Measurements from ENCODE around the gene IGSF23. TPM values are rescaled to one million over a fixed set of nuclear protein-coding genes. Genes with fewer than 3 reads are reported as not detected.

Gene IGSF23
- total RNA-seq, 1 experiment from 2014 or later, result not detected

- peaks cover 2 to 4% of the 10 kb centered on the region in 2 experiments for H3K4me1 Mint-ChIP-seq
- DNase-seq, result no peak
- no peaks in the 10 kb centered on the region for H3K79me2 ChIP-seq (ENCODE audit: insufficient read depth, low read length)
- no peaks in the 10 kb centered on the region for H3K23me2 ChIP-seq (ENCODE audit: insufficient read length, low read depth, low read length, poor library complexity, severe bottlenecking)
- H3K79me1 ChIP-seq (ENCODE audit: insufficient read depth, low read depth, low read length, poor library complexity, severe bottlenecking), result no peaks in the 10 kb centered on the region
- H2BK20ac ChIP-seq (ENCODE audit: low read depth, low read length, poor library complexity, severe bottlenecking), result no peak overlapping the region
- H2AFZ ChIP-seq (ENCODE audit: low read length), result no peak overlapping the region
- H3K23ac ChIP-seq (ENCODE audit: insufficient read length, low read depth, low read length), result no peak overlapping the region
- H2BK12ac ChIP-seq (ENCODE audit: insufficient read length, low read depth, low read length), result no peak overlapping the region
- H4K8ac ChIP-seq (replicated peaks; ENCODE audit: insufficient read length, low read depth, low read length), result no peak overlapping the region
- no peaks in the 10 kb centered on the region for H3K9me3 ChIP-seq (ENCODE audit: control insufficient read depth, low read depth, low read length)
- H2AK5ac ChIP-seq (ENCODE audit: insufficient read length, low read length), result no peak overlapping the region
- H3K4me3 Mint-ChIP-seq, result no peak overlapping the region
- no peaks in the 10 kb centered on the region for H3K36me3 Mint-ChIP-seq (ENCODE audit: insufficient read depth in 1 of 3, low read depth in 3 of 3)
- H3K4me1 ChIP-seq (ENCODE audit: insufficient read depth, low read length), result no peaks in the 10 kb centered on the region
- WGBS (ENCODE audit: extremely low coverage, insufficient read length, low lambda C conversion rate), result no CpG with 5 or more reads among the region's 1 CpG
- no peak overlapping the region for H3K9ac ChIP-seq (ENCODE audit: extremely low read depth, insufficient read length, low read length)
- H3K4ac ChIP-seq (ENCODE audit: low read depth, low read length), result no peak overlapping the region
- no peak overlapping the region for H3K27ac Mint-ChIP-seq
- H3K27me3 Mint-ChIP-seq (ENCODE audit: low read depth), result no peaks in the 10 kb centered on the region; the same call in none of the 2 replicates
- H2BK5ac ChIP-seq (ENCODE audit: insufficient read length, low read length), result no peak overlapping the region
- H4K91ac ChIP-seq (ENCODE audit: insufficient read length, low read depth, low read length), result no peak overlapping the region
- H3K27me3 ChIP-seq (ENCODE audit: insufficient read depth, low read length), result no peaks in the 10 kb centered on the region; the same call in 1 of the 2 replicates
- no peak overlapping the region for H2BK120ac ChIP-seq (ENCODE audit: low read depth, low read length, poor library complexity, severe bottlenecking)
- H4K20me1 ChIP-seq (ENCODE audit: control insufficient read depth, insufficient read depth, insufficient read length), result no peaks in the 10 kb centered on the region
- H3K14ac ChIP-seq (ENCODE audit: insufficient read depth, low read length), result no peak overlapping the region
- no peak overlapping the region for H3K4me2 ChIP-seq (ENCODE audit: insufficient read depth, insufficient read length, low read length)
- TF ChIP-seq CTCF (conservative IDR thresholded peaks at IDR 0.05), result no peak
- H3K56ac ChIP-seq (ENCODE audit: insufficient read length, low read depth, low read length), result no peak overlapping the region
- H3K27ac ChIP-seq (ENCODE audit: insufficient read length, low read depth, low read length), result no peak overlapping the region
- no peaks in the 10 kb centered on the region; a peak in 1 of 5 replicates for H3K9me3 Mint-ChIP-seq
- no peak overlapping the region for H4K5ac ChIP-seq (ENCODE audit: insufficient read length, low read depth, low read length)
- H3K18ac ChIP-seq (ENCODE audit: insufficient read length, low read depth, low read length), result no peak overlapping the region
- H3T11ph ChIP-seq (ENCODE audit: low read length), result no peak overlapping the region
- no peak overlapping the region for H2BK15ac ChIP-seq (ENCODE audit: low read depth, low read length)
Observed at GRCh38 chr19:44672226-44672625, 58.9 kb downstream of the IGSF23 start.

Measured in H9 (cell line).